GM12878 (cell line): ENCODE data around the gene GAB3.

Source experiments
- POLR2AphosphoS2 ChIP-seq: IDR thresholded peaks from 2 replicates; pipeline ENCODE4 v1.6.1; 2011; ENCODE audit warnings: low read depth, mild to moderate bottlenecking, low read length, improper control_type of control experiment, moderate library complexity
- RB1 ChIP-seq: fragments of 450-650 bp; formaldehyde crosslinking; IDR thresholded peaks from 2 replicates; pipeline ENCODE4 v1.6.1; 2017; ENCODE audit warnings: mild to moderate bottlenecking, borderline replicate concordance

DNA sequence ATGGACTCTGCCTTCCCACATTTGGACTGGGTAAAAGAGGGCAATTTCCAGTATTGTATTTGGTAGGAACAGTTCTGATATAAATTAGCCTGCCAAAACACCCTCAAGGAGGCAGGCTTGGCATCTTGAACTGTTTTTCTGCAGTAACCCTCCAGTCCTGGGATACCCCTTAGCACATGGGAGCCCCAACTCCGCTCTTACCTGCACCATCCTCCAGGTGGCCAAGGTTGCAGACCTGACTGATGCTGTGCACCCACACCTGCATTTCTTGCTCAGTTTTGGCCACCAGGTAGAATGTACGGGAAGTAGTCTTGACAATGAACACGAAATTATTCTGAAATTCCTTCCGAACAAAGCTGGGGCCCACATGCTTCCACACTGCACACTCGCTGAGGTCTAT is 35.1 kb downstream of the GAB3 start:
- no peak for TF ChIP-seq POLR2AphosphoS2
- TF ChIP-seq RB1, result no peak
